GOT3 (cell line): Measurements from ENCODE around the gene CC2D1A.
"Not testable (repeated sequence)": the region's sequence is repeated elsewhere in the genome, so short reads cannot be mapped to it uniquely, and the experiment has no call there.

ENCODE experiments used
- DNase-seq: peaks from one replicate; lab custom pipeline; 2025; ENCODE audit warnings: mixed read lengths; lab: John Stamatoyannopoulos, UW

The CC2D1A gene

DNA sequence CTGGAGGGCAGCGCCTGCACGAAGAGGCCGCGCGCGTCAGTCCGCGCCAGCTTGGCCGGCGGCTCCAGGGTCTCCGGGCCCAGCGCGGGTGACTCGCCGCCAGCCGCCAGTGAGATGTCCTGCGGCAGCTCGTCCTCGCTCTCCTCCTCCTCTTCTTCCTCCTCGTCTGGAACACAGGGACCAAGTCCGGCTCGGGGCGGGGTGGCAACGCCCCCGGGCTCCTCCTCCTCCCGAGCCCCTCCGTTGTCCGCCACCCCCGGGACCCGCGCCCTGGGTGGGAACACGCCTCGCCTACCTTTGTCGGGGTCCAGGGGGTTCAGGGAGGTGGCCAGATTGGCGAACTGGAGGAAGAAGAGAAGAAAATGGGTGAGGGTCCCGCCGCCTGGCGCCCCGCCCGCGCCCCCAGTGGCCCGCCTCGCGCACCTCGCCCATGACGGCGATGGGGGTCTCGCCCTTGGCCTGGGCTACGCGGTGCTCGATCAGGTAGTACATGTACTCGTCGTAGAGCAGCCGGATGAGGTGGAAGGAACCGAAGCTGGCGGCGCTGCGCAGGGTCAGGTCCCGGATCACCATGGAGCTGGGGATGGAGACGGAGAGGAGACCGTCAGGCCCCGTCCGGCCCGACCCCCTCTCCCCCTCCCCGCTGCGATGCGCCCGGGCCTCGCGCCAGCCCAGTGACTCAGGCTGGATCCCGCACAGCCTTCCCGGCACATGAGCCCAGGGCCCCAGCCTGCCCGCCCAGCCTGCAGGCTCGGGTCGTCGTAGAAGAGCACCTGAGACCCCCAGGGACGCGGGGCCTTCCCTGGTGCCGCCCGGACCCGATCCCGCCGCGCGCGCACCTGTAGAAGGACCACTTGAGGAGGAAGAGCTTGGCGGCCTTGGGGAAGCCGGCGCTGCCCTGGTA, 57.0 kb downstream of the CC2D1A start:
- no peak for DNase-seq

GRCh38 chr19:13963603-13964105, 57.7 kb downstream of the CC2D1A start:
- DNase-seq: no peak

GRCh38 chr19:13964776-13965175, 58.8 kb downstream of the CC2D1A start:
- no peak for DNase-seq

DNA sequence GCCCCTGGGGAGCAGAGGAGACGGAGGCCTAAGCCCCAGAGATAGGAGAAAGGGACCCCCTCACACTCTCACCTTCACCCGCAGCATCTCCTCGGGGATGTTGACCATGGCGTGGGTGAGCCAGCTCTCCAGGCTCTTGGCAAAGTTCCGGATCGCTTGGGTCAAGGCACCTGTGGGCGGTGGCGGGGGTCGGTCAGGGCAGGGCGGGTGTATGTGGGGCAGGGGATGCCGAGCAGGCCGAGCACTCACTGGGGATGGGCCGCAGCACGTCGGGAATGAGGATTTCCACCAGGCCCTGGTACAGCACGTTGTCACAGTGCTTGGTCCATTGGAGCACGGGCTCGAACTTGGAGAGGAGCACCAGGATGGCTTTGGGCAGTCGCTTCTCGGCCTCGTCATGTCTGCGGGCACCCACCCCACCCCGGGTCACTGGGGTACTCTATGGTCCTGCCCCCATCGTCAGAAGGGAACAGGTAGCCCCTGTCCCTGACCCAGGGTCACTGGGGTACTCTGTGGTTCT, 59.4 kb downstream of the CC2D1A start:
- DNase-seq: no peak

GRCh38 chr19:13965926-13966683, 60.1 kb downstream of the CC2D1A start:
- no peak for DNase-seq

DNA sequence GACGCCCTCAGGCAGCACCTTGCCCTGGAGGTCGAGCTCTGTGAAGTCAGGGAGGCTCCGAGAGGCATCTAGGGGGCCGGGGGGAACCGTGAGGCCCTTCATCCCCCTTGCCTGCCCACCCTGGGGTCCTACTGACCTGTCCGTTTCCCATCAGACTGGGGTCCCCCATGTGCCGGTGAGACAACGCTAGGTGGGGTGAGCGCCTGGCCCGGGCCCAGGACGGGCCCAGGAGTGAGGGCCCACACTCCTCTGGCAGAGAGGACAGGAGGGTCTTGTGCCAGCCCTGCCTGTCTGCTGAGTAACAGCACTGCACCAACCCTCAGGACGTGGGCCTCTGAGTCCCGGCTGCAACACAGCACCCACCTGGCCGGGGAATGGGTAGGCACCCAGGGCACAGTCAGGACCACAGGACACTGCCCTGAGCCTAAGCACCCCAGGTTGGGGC, 60.7 kb downstream of the CC2D1A start:
- DNase-seq: no peak

- not testable (repeated sequence) for DNase-seq
Observed at GRCh38 chr19:13967206-13967605, 61.2 kb downstream of the CC2D1A start.

- DNase-seq: no peak
Observed at GRCh38 chr19:13968383-13968935, 62.5 kb downstream of the CC2D1A start.

- no peak for DNase-seq
Observed at GRCh38 chr19:13968999-13969398, 63.0 kb downstream of the CC2D1A start.

GRCh38 chr19:13969897-13970296, 63.9 kb downstream of the CC2D1A start:
- no peak for DNase-seq

DNA sequence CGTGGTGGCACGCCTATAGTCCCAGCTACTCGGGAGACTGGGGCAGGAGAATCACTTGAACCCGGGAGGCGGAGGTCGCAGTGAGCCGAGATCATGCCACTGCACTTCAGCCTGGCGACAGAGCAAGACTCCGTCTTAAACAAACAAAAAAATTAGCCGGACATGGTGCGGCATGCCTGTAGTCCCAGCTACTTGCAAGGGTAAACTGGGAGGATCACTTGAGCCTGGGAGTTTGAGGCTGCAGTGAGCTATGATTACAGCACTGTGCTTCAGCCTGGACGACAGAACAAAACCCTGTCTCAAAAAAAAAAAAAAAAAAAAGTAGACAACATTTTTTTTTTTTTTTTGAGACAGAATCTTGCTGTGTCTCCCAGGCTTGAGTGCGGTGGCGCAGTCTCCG, 65.9 kb downstream of the CC2D1A start:
- DNase-seq: not testable (repeated sequence)

- DNase-seq: no peak
Observed at GRCh38 chr19:13972368-13973155, 66.6 kb downstream of the CC2D1A start.

GRCh38 chr19:13973479-13973878, 67.5 kb downstream of the CC2D1A start:
- not testable (repeated sequence) for DNase-seq

DNA sequence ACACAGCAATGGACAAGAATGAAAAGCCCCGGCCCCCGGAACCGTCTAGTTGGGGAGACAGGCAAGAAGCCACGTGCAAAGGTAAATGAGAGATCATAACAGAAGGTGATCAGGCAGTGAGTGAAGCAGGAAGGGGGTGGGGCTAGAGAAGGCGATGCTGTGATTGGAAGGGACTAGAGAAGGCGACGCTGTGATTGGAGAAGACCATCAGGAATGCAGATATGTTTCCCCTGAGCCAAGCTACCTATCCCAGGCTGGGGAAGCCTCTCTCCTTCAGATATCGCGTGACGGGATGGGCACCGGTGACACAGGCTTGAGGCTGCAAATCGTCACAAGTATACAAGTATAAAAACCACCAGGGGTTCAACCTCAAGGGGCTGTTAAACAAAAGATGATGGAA, 68.1 kb downstream of the CC2D1A start:
- DNase-seq: no peak

- DNase-seq: no peak
Observed at GRCh38 chr19:13975870-13976269, 69.9 kb downstream of the CC2D1A start.

- DNase-seq: no peak
Observed at GRCh38 chr19:13976446-13976845, 70.4 kb downstream of the CC2D1A start.

- no peak for DNase-seq
Observed at GRCh38 chr19:13977803-13978202, 71.8 kb downstream of the CC2D1A start.

DNA sequence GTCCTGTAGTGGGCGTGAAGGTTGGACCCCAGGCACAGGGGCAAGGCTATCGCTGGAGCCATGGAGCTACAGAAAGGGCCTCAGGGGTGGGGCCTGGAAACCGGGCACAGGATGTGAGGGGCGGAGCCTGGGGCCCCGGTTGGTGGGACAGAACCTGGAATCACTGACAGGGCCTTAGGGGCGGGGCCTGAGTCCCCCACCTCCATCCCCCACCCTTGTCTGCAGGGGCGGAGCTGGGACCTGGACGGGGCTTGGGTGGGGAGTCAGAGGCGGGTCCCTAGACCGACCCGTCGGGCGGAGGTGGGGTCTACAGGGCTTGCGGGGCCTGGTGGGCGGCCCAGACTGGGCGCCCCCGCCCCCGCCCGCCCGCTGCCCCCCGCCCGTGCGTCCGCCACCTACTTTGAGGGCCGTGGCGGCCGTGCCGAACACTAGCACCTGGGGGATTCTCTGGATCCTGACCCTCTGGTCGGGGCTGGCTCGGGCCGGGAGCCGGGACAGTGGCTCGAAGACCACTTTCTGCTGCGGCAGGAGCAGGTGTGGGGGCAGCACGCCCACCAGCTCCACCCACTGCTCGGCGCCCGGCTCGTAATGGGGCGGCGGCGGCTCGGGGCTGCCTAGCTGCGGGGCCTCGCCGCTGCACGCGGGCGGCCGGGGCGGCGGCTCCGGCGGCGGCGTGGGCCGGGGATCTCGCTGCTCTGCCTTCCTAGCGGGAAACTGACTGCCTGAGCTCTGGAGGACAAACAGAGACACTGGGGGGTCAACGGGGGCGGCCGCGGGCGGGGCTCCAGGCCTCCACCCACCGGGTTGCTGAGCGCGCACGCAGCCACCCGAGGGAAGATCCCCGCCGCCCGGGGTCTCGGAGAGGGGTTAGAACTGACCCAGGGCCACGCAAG, 72.6 kb downstream of the CC2D1A start:
- no peak for DNase-seq

- DNase-seq: no peak
Observed at GRCh38 chr19:13979244-13979615, 73.2 kb downstream of the CC2D1A start.

DNA sequence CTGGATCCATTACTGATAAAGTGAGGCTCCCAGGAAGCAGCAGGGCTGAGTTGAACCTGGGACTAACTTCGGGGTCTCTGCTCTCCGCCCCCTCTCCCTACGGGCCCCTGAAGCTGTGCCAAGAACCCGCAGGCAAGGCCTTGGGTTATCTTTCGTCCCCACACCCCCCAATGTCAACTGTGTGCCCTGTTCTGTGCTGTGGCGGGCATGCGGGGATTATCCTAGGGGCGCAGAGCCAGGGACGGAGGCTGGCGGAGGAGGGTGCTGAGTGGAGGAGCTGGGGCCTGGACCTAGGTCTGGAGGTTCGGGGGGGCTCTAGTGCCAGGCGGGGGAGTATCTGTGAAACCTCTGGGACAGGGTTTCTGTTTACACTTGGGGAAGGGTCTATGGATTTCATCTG, 73.7 kb downstream of the CC2D1A start:
- no peak for DNase-seq
